Gastroesophageal sphincter (tissue), 4 donors: ENCODE measurements around the gene CNOT10. TPM values are rescaled to one million over a fixed set of nuclear protein-coding genes. Genes with fewer than 3 reads are reported as not detected.

Source experiments
- ATAC-seq: fragments of 150-250 bp; one replicate; pipeline ENCODE4 v1.9.1; 2016; ENCODE audit warnings: mild to moderate bottlenecking, moderate library complexity
- H3K27ac ChIP-seq, 4 donors: fragments of 200-600 bp; sonication (generic) in 3 of 4; 1 replicate in 3 of 4; 2 replicates in 1 of 4; pipeline ENCODE4 v1.5.1; 2016 to 2019
- H3K27me3 ChIP-seq: fragments of 200-600 bp; sonication (generic); one replicate; pipeline ENCODE4 v1.5.1; 2019
- H3K36me3 ChIP-seq, 2 donors: fragments of 200-600 bp; sonication (generic); one replicate each; pipeline ENCODE4 v1.5.1; 2019; ENCODE audit warnings: control low read depth in 1 of 2
- H3K4me1 ChIP-seq, 3 donors: fragments of 200-600 bp; sonication (generic); 1 replicate in 2 of 3; 2 replicates in 1 of 3; pipeline ENCODE4 v1.5.1; 2016 to 2019; ENCODE audit warnings: control low read depth in 2 of 3
- H3K4me3 ChIP-seq, 2 donors: fragments of 200-600 bp; sonication (generic); one replicate each; pipeline ENCODE4 v1.5.1; 2019; ENCODE audit warnings: mild to moderate bottlenecking in 1 of 2, moderate library complexity in 1 of 2
- H3K9me3 ChIP-seq, 3 donors: fragments of 200-600 bp; sonication (generic); one replicate each; pipeline ENCODE4 v1.5.1; 2017 to 2019; ENCODE audit warnings: control low read depth in 2 of 3
- CTCF ChIP-seq, 4 experiments: fragments of 200-600 bp in 2 of 4; fragments of 450-650 bp in 2 of 4; sonication (generic) in 1 of 4; IDR thresholded peaks; one replicate each; pipeline ENCODE4 v1.5.1; 2017 to 2019; ENCODE audit warnings: antibody characterized with exemption in 4 of 4, mild to moderate bottlenecking in 2 of 4, moderate library complexity in 2 of 4
- EP300 ChIP-seq: sonication (generic); formaldehyde crosslinking; IDR thresholded peaks from one replicate; pipeline ENCODE4 v1.6.1; 2017; ENCODE audit warnings: antibody characterized with exemption, mild to moderate bottlenecking
- POLR2A ChIP-seq, 2 donors: fragments of 450-650 bp; IDR thresholded peaks; one replicate each; pipeline ENCODE4 v1.6.1; 2017; ENCODE audit warnings: antibody characterized with exemption in 2 of 2, mild to moderate bottlenecking in 2 of 2, moderate library complexity in 1 of 2
- POLR2AphosphoS5 ChIP-seq: sonication (generic); formaldehyde crosslinking; IDR thresholded peaks from one replicate; pipeline ENCODE4 v1.6.1; 2017; ENCODE audit warnings: antibody characterized with exemption
- WGBS, 2 donors: methylation state at CpG; one replicate each; pipeline ENCODE4 v1.1.5; 2018; ENCODE audit warnings: low coverage in 1 of 2; 5-methylcytosine and 5-hydroxymethylcytosine counted together
- total RNA-seq, 4 donors: library from RNA; depleted of rRNA; stranded (reverse); fragments of >200 nt; gene quantifications; one replicate each; pipeline ENCODE4 v1.1.0, GENCODE V29; 2016

CNOT10 gene
- total RNA-seq, 4 donors from 2014 or later = 11.8 to 18.7 (median 15.1) TPM

GRCh38 chr3:32675164-32675563 lies 9.8 kb upstream of the CNOT10 start:
- TF ChIP-seq POLR2A (IDR thresholded peaks at IDR 0.05) (no peak), POLR2AphosphoS5 (no peak), CTCF (IDR thresholded peaks at IDR 0.05) (no peak), EP300 (no peak)
- Histone ChIP-seq H3K27me3 (no peaks in the 10 kb centered on the region), H3K36me3 (no peaks in the 10 kb centered on the region), H3K9me3 (no peaks in the 10 kb centered on the region), H3K4me1 (no peaks in the 10 kb centered on the region), H3K4me3 (no peak overlapping the region), H3K27ac (no peak overlapping the region)
- ATAC-seq = no peak
- WGBS, 2 donors = 89 to 91% methylated on average over 2 of the region's 2 CpGs

GRCh38 chr3:32675650-32676049 lies 9.3 kb upstream of the CNOT10 start:
- H3K4me1 ChIP-seq = no peaks in the 10 kb centered on the region
- ATAC-seq = no peak
- no peaks in the 10 kb centered on the region for H3K27me3 ChIP-seq
- no peak for TF ChIP-seq POLR2AphosphoS5
- no peaks in the 10 kb centered on the region for H3K9me3 ChIP-seq
- H3K27ac ChIP-seq = no peak overlapping the region
- H3K4me3 ChIP-seq = no peak overlapping the region
- WGBS, 2 donors = 33 to 90% methylated on average over 1 of the region's 1 CpG
- no peaks in the 10 kb centered on the region for H3K36me3 ChIP-seq

- no peak for TF ChIP-seq POLR2AphosphoS5
- Histone ChIP-seq H3K4me3 (no peak overlapping the region), H3K27ac (no peak overlapping the region), H3K36me3 (no peaks in the 10 kb centered on the region), H3K9me3 (no peaks in the 10 kb centered on the region), H3K27me3 (no peaks in the 10 kb centered on the region), H3K4me1 (peaks cover 0 to 21% (median 12%) of the 10 kb centered on the region in 3 donors)
- ATAC-seq = no peak
- WGBS, 2 donors = 81 to 83% methylated on average over 4 of the region's 4 CpGs
These were observed 3.2 kb upstream of the CNOT10 start for GRCh38 chr3:32681811-32682210.

GRCh38 chr3:32684029-32684799 lies 774 bp upstream of the CNOT10 start:
- H3K4me3 ChIP-seq = peak overlapping the region; percentile 47 to 68
- TF ChIP-seq POLR2A (IDR thresholded peaks at IDR 0.05) (no peak), EP300 (no peak), CTCF (IDR thresholded peaks at IDR 0.05) (no peak), POLR2AphosphoS5 (no peak)
- WGBS, 2 donors = 25 to 39% methylated on average over 3 to 4 of the region's 4 CpGs
- H3K27me3 ChIP-seq = no peaks in the 10 kb centered on the region
- H3K9me3 ChIP-seq = no peaks in the 10 kb centered on the region
- no peak for ATAC-seq
- H3K27ac ChIP-seq = peak overlapping the region; percentile 5 to 90 (median 87)
- H3K36me3 ChIP-seq = no peaks in the 10 kb centered on the region
- peaks cover 0 to 25% (median 12%) of the 10 kb centered on the region in 3 donors for H3K4me1 ChIP-seq

GRCh38 chr3:32685543-32686185 lies 676 bp downstream of the CNOT10 start:
- TF ChIP-seq POLR2A (IDR thresholded peaks at IDR 0.05) = no peak
- no peak for TF ChIP-seq CTCF (IDR thresholded peaks at IDR 0.05)
- TF ChIP-seq POLR2AphosphoS5 = no peak
- TF ChIP-seq EP300 = no peak
- no peaks in the 10 kb centered on the region for H3K36me3 ChIP-seq
- WGBS, 2 donors = 19 to 22% methylated on average over 9 of the region's 26 CpGs
- H3K4me1 ChIP-seq = peaks cover 0 to 25% (median 12%) of the 10 kb centered on the region in 3 donors
- H3K27me3 ChIP-seq = no peaks in the 10 kb centered on the region
- no peaks in the 10 kb centered on the region for H3K9me3 ChIP-seq
- H3K4me3 ChIP-seq = peak overlapping the region; percentile 47 to 68
- peak overlapping the region; percentile 19 to 90 (median 87) for H3K27ac ChIP-seq
- ATAC-seq = no peak

- Histone ChIP-seq H3K4me1 (peaks cover 0 to 25% (median 12%) of the 10 kb centered on the region in 3 donors), H3K27ac (no peak overlapping the region), H3K36me3 (no peaks in the 10 kb centered on the region), H3K9me3 (no peaks in the 10 kb centered on the region), H3K4me3 (no peak overlapping the region), H3K27me3 (no peaks in the 10 kb centered on the region)
- 92 to 100% methylated on average over 3 of the region's 3 CpGs for WGBS, 2 donors
- no peak for TF ChIP-seq EP300
- TF ChIP-seq CTCF (IDR thresholded peaks at IDR 0.05) = no peak
- TF ChIP-seq POLR2A (IDR thresholded peaks at IDR 0.05) = no peak
- no peak for TF ChIP-seq POLR2AphosphoS5
- no peak for ATAC-seq
These were observed 1.7 kb downstream of the CNOT10 start for GRCh38 chr3:32686713-32687112.
